ENCODE results near the gene CDK14.

The CDK14 gene

DNA sequence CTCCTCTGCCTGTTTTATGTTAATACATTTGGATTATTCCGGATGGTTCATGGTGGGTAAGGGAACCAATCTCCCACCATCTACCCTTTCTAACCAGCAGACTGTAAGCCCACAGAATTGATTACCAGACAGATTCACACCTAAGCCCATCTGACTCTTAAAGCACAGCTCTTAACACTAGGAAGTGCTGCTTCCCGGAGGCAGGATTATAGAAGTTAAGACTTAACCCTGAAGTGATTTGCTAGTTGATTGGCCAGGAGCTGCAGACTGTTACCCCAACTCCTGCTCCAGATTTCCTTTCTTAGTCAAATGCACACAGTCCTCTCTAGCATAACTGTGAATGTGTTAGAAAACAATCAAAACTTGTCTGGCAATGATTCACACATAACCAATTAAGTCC is 221.7 kb downstream of the CDK14 start:
- H4K20me1 ChIP-seq (ENCODE audit: insufficient read depth, low read length) = no peaks in the 10 kb centered on the region
- no peak for DNase-seq
- H3K4me3 ChIP-seq (ENCODE audit: low read depth in 1 of 2, low read length in 2 of 2) = no peak overlapping the region
- H3K4me2 ChIP-seq (ENCODE audit: insufficient read depth, low read length) = no peak overlapping the region
- no peaks in the 10 kb centered on the region for H3K27me3 ChIP-seq (ENCODE audit: insufficient read depth, low read length, poor library complexity)
- no peaks in the 10 kb centered on the region for H3K79me2 ChIP-seq (ENCODE audit: insufficient read depth, low read length)
- H3K27ac ChIP-seq (ENCODE audit: low read length) = no peak overlapping the region
- TF ChIP-seq, protein P1, sequence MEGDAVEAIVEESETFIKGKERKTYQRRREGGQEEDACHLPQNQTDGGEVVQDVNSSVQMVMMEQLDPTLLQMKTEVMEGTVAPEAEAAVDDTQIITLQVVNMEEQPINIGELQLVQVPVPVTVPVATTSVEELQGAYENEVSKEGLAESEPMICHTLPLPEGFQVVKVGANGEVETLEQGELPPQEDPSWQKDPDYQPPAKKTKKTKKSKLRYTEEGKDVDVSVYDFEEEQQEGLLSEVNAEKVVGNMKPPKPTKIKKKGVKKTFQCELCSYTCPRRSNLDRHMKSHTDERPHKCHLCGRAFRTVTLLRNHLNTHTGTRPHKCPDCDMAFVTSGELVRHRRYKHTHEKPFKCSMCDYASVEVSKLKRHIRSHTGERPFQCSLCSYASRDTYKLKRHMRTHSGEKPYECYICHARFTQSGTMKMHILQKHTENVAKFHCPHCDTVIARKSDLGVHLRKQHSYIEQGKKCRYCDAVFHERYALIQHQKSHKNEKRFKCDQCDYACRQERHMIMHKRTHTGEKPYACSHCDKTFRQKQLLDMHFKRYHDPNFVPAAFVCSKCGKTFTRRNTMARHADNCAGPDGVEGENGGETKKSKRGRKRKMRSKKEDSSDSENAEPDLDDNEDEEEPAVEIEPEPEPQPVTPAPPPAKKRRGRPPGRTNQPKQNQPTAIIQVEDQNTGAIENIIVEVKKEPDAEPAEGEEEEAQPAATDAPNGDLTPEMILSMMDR (IDR thresholded peaks at IDR 0.05; ENCODE audit: borderline replicate concordance, extremely low read depth, low read length, poor library complexity, severe bottlenecking) = no peak
- no peak for TF ChIP-seq EZH2 (IDR thresholded peaks at IDR 0.05; ENCODE audit: borderline replicate concordance, low read depth, low read length, severe bottlenecking)
- no peak overlapping the region for H3K9ac ChIP-seq (ENCODE audit: low read depth, low read length)
- no peaks in the 10 kb centered on the region for H3K9me3 ChIP-seq (ENCODE audit: insufficient read depth, low read length, severe bottlenecking)
- no peak for ATAC-seq (ENCODE audit: insufficient read depth, low read depth)
- no peaks in the 10 kb centered on the region for H3K4me1 ChIP-seq (ENCODE audit: insufficient read depth, low read length)
- no peaks in the 10 kb centered on the region for H3K36me3 ChIP-seq (ENCODE audit: insufficient read depth, low read length)
- H2AFZ ChIP-seq (ENCODE audit: low read depth, low read length) = no peak overlapping the region

DNA sequence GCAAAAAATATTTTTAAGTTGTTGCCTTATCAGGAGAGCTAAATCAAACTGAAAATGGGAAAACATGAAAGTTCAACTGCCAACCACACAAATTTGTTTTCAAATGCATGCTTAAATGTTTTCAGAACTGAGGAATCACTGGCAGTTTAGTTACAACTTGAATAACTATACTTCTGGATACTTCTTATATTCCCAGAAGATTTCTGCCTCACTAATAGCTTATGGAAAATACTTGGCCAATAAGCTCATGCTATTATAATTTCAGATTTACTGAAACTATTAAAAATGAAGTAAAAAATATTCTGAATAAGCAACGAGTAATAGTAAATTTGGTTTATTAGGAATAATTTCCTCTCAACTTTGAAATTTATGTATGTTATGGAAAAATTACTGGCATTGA is 222.2 kb downstream of the CDK14 start:
- Histone ChIP-seq H3K27me3 (ENCODE audit: insufficient read depth, low read length, poor library complexity) (no peaks in the 10 kb centered on the region), H3K4me1 (ENCODE audit: insufficient read depth, low read length) (no peaks in the 10 kb centered on the region), H3K79me2 (ENCODE audit: insufficient read depth, low read length) (no peaks in the 10 kb centered on the region), H3K4me3 (ENCODE audit: low read depth in 1 of 2, low read length in 2 of 2) (no peak overlapping the region), H4K20me1 (ENCODE audit: insufficient read depth, low read length) (no peaks in the 10 kb centered on the region), H3K27ac (ENCODE audit: low read length) (no peak overlapping the region), H3K9ac (ENCODE audit: low read depth, low read length) (no peak overlapping the region), H2AFZ (ENCODE audit: low read depth, low read length) (no peak overlapping the region), H3K4me2 (ENCODE audit: insufficient read depth, low read length) (no peak overlapping the region), H3K36me3 (ENCODE audit: insufficient read depth, low read length) (no peaks in the 10 kb centered on the region), H3K9me3 (ENCODE audit: insufficient read depth, low read length, severe bottlenecking) (no peaks in the 10 kb centered on the region)
- ATAC-seq (ENCODE audit: insufficient read depth, low read depth) (no peak), DNase-seq (no peak)
- TF ChIP-seq, protein P1 (IDR thresholded peaks at IDR 0.05; ENCODE audit: borderline replicate concordance, extremely low read depth, low read length, poor library complexity, severe bottlenecking) = no peak
- TF ChIP-seq EZH2 (IDR thresholded peaks at IDR 0.05; ENCODE audit: borderline replicate concordance, low read depth, low read length, severe bottlenecking) = no peak

DNA sequence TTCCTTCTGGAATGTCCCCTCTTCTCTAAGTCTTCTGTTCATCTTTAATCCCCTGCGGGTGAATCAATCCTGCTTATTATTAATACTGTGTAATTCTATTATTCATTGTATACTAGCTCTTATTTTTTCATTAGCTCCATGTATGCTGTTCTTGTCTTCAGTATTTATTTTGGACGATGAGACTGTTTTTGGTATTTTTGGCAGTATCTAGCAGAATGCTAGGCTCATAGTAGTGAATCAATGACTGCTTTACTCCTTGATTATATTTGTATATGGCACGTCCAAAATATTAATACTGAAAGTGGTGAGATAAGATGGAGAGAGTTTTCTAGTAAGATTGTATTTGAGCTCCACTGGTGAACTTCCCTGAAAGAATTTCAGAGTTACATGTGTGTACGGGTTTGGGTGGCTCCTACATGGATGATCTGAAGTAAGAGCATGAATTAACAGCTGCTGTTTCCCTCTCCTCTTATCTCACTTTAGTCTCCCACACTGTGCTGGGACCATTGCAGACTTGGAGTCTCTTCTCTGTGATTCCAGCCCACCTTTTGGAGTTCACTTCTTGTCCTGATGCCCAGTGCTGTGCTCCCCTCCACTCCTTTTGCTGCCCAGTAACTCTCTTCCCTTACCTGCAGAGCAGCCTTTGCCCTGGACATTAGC is 226.0 kb downstream of the CDK14 start:
- H3K4me1 ChIP-seq (ENCODE audit: insufficient read depth, low read length) = no peaks in the 10 kb centered on the region
- H4K20me1 ChIP-seq (ENCODE audit: insufficient read depth, low read length) = no peaks in the 10 kb centered on the region
- no peak overlapping the region for H3K4me3 ChIP-seq (ENCODE audit: low read depth in 1 of 2, low read length in 2 of 2)
- H3K36me3 ChIP-seq (ENCODE audit: insufficient read depth, low read length) = no peaks in the 10 kb centered on the region
- H3K9ac ChIP-seq (ENCODE audit: low read depth, low read length) = no peak overlapping the region
- H3K4me2 ChIP-seq (ENCODE audit: insufficient read depth, low read length) = no peak overlapping the region
- H3K27me3 ChIP-seq (ENCODE audit: insufficient read depth, low read length, poor library complexity) = no peaks in the 10 kb centered on the region
- H3K79me2 ChIP-seq (ENCODE audit: insufficient read depth, low read length) = no peaks in the 10 kb centered on the region
- TF ChIP-seq EZH2 (IDR thresholded peaks at IDR 0.05; ENCODE audit: borderline replicate concordance, low read depth, low read length, severe bottlenecking) = no peak
- TF ChIP-seq, protein P1 (IDR thresholded peaks at IDR 0.05; ENCODE audit: borderline replicate concordance, extremely low read depth, low read length, poor library complexity, severe bottlenecking) = no peak
- no peak overlapping the region for H3K27ac ChIP-seq (ENCODE audit: low read length)
- no peak overlapping the region for H2AFZ ChIP-seq (ENCODE audit: low read depth, low read length)
- H3K9me3 ChIP-seq (ENCODE audit: insufficient read depth, low read length, severe bottlenecking) = no peaks in the 10 kb centered on the region
- DNase-seq (no peak), ATAC-seq (ENCODE audit: insufficient read depth, low read depth) (no peak)

All from DND-41 (cell line).